ENCODE measurements around the gene DNAJC1.

GRCh38 chr10:21722209-21722608 lies 281.3 kb downstream of the DNAJC1 start:
- no peak for TF ChIP-seq EZH2 (optimal IDR thresholded peaks at IDR 0.05; ENCODE audit: low read depth, low read length)
- TF ChIP-seq CTCF (IDR thresholded peaks at IDR 0.05; ENCODE audit: low read length) = no peak
- TF ChIP-seq EZH2phosphoT487 (IDR thresholded peaks at IDR 0.05; ENCODE audit: low read length) = no peak
